NCI-H748 treated with DMSO at 0.1 percent for 48 hours (cell line): ENCODE measurements around the gene CAVIN1.
"Not testable (repeated sequence)": the region's sequence is repeated elsewhere in the genome, so short reads cannot be mapped to it uniquely, and the experiment has no call there.

ENCODE experiments used
- DNase-seq: peaks from one replicate; lab custom pipeline; 2025; lab: John Stamatoyannopoulos, UW

The CAVIN1 gene, protein sequence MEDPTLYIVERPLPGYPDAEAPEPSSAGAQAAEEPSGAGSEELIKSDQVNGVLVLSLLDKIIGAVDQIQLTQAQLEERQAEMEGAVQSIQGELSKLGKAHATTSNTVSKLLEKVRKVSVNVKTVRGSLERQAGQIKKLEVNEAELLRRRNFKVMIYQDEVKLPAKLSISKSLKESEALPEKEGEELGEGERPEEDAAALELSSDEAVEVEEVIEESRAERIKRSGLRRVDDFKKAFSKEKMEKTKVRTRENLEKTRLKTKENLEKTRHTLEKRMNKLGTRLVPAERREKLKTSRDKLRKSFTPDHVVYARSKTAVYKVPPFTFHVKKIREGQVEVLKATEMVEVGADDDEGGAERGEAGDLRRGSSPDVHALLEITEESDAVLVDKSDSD

DNA sequence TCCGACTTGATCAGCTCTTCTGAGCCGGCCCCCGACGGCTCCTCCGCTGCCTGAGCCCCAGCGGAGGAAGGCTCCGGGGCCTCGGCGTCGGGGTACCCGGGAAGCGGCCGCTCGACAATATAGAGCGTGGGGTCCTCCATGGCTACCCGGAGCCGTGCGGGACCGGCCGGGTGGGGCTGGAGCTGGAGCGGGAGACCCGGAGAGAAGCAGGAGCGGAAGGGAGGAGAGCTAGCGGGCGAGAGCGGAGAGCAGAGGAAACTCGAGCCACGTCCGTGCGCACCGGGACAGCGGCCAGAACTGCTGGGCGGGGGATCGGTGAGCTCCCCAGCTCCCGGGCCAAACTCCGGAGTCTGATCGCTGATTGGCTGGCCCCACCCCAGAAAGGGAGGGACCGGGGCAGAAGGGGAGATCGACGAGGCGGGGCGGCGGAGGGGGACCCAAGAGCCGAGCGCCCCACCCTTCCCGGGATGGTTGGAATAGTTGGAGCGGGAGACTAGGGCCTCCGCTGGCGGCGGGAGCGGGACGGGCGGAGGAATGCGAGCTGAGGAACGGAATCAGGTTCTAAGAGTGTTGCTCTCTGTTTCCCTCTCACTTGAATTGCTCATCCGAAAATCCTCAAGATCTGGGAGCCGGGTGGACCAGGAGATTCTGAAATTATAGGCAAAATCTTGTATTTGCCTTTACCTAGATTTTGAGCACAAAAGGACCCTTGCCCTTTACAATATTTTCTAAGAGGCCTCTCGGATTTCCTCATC lies at the start of gene CAVIN1:
Gene CAVIN1, minus strand, starts transcription at position 299 of the 755 bp plus-strand sequence. Its CDS starts 159 bp downstream, at position 140.
- DNase-seq: peak; percentile 9

DNA sequence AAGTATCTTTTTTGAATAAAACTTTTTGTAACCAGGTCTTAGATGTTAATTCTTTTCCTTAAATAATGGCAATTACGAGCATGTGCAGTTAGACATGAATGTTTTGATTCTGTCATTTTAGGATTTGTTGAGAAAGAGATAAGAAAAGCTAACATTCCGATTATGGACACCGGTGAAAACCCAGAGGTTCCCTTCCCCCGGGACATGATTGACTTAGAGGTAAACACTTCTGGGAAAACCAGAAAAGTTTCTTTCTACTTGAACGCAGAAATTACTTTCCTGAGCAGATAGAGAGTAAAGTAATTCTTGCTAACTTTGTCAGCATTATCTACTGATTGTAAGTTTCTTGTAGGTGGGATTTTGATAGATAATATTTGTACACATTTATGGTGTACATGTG lies 44.8 kb upstream of the CAVIN1 start:
- no peak for DNase-seq

DNA sequence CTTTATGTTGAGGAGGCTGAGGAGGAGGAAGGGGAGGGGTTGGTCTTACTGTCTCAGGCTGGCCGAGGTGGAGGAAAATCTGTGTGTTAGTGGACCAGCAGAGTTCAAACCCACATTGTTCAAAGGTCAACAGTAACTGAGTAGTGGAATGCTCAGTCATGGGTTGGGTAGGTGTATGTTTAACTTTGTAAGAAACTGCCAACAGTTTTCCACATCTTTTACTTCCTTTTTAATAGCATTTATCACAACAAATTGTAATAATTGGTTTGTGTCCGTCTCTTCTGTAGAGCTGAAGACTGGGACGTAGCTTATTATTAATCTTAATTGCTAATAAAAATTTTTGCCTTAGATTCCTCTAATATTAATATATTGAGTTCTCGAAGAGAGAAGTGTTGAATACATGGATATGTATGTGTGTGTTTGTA lies 40.9 kb upstream of the CAVIN1 start:
- DNase-seq: no peak

DNA sequence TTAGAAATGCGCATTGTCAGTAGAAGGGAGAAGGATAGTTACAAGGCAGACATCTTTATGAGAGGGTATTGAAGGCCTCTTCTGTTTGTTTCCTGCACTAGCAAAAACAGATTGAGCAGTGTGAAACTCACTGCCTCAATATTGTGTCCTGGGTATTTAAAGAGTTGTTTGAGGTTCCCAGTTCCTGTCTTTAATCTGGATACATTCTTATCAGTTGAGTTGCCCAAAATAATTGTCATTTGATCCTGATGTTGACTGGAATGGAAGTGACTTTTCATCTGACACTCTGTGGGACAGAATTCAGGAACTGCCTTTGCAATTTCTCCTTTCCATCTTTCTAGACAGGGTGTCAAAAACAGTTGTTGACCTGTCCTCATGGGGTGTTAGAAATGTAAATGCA lies 37.3 kb upstream of the CAVIN1 start:
- no peak for DNase-seq

DNA sequence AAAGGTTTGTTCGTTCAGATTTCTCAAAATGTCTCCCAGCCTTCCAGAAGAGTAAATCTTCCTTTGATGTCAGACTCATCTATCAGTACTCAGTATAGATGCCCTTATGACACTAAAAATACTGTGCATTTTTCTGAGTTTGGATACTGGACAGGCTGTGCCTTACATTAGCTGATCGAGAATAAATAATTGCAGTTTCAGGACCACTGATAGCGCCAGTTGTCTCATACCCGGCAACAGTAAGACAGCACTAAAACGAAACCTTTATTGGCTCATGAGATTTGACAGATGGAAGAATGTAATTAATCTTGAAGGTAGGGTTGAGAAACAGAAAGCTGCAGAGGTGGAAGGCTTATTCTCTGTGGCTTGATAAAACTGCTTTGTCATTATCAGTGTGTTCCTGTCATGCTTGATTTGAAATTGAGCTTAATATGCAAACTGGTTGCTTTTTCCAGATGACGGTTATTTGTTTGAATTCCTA lies 36.8 kb upstream of the CAVIN1 start:
- no peak for DNase-seq

DNA sequence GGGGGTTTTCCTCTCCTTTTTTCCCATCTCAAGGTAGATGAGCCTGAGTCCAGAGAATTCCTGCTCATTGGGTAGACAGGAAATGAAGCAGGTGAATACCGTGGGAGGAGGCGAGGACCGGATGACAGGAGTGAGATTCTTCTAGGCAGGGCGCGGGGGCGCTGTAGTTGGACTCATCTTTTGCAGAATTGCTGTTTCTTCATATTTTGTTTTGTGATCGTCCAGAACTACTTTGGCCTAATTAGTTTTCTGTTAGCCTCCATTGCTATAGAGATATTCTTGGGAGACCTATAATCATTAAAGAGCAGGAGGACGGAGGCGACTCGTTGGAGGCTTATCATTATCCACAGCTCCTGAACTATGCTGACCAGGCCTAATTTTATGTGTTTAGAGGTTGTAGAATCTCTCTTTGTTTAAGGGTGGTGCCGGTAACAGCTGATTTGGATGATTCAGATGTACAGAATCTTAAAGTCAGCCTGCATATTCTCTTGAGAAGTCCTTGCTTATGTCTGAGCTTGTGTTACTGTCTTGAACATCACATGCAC lies 36.3 kb upstream of the CAVIN1 start:
- DNase-seq: peak; percentile 54

DNA sequence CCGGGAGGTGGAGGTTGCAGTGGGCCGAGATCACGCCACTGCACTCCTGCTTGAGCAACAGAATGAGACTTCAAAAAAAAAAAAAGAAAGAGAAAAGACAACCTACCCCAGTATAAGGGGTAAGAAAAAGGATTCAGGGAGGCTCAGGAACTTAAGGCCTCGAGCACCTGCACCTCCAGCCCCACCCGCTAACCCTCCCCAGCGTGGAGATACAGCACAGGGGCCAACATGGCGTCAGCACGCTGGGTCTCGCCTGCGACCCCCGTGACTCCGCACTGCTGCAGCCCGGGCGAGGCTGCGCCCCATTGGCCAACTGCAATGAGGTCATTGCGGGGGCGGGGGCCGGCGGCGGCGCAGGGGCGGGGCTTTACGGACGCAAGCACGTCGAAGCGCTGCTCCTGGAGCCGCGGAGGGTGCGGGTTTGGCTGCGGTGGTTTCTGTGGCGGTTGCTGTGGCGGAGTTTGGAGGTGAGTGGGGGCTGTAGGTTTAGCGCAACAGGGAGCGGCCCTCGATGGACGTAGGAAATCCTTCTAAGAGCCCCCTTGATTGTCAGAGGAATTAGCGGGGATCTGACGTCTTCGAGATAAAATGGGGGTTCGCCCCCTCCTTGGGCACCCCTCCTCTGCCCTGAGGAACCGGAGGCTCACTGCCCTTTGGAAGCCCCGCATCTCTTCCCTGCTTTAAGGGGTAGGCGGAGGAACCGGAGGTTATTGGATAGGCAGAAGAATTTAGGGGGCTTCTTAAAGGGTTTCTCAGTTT lies 35.6 kb upstream of the CAVIN1 start, which contains the start of gene ATP6V0A1:
Gene ATP6V0A1, plus strand, starts transcription at position 382 of the 759 bp plus-strand sequence. CDS start 2,017 bp downstream, outside the sequence.
- peak; percentile 68 for DNase-seq

DNA sequence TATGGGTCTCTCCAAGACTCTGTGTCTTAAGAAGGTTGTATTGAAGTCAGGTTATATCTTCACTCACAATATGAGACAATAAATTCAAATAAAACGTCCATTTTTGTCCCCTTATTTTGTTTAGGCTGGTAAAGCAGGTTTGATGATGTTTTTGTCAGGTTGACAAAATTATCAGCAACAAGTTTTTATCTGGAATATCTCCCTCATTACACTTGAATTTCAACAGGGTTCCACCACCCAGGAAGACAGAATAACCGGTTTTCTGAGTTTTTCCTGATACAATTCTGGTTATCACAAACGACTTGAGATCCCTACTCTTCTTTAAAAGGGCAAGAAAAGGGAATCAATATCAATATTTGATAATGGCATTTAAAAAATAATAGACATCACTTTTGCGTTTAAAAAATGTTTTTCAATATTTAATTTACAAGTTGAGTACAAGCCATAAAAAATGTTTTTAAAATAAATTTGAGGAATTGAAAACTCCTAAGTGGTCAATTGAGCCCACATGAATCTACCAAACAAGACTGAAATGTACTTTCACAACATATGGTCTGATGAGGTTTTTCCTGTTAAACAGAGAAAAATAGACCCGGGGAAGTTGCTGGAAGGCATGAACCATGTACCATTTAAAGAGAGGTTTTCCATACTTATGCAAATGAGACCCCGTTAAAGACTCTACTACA lies 34.2 kb upstream of the CAVIN1 start:
- DNase-seq: no peak

DNA sequence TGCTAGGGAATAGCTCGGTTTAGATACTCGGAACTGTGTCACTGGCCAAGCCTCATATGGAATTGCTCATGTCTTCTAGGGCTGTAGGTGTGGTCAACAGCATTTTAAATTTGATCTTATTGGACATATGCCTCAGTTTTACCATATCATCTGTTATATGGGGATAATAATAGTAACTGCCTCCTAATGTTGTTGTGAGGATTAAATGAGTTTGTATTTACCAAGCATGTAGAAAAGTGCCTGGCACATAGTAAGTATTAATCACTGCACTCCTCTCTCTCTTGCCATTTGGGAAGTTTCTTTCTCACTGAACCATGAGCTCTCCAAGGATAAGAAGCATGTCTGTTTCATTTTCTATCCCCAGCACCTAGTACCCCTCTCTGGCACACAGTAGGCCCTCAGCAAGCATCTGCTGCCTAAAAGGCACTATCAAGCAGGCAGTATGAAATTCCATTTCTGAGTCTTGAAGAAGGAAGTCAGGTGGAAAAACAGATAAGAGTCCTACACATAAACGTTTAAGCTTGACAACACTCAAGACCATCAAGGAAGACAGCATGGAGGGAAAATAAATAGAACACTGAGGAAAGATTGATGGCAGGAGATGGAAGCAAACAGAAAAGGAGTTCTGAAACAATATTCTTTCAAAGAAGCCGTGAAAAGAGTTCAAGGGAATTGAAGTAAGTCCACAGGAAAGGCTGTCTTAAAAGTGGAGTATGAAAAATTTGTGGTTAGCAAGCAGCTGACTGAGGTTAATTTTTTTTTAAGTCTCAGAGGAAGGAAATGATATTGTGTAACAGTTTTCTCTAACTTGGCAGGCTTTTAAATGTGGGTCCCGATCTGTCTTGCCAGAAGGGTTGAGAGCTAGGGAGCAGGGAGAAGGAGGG lies 33.4 kb upstream of the CAVIN1 start:
- no peak for DNase-seq

DNA sequence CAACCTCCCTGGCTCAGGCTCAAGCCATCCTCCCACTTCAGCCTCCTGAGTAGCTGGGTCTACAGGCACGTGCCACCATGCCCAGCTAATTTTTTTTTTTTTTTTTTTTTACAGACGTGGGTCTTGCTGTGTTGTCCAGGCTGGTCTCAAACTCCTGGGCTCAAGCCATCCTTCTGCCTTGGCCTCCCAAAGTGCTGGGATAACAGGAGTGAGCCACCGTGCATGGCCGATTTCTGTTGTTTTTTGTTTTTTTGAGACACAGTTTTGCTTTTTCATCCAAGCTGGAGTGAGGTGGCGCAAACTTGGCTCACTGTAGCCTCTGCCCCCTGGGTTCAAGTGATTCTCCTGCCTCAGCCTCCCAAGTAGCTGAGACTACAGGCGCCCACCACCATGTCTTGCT lies 31.9 kb upstream of the CAVIN1 start:
- not testable (repeated sequence) for DNase-seq

DNA sequence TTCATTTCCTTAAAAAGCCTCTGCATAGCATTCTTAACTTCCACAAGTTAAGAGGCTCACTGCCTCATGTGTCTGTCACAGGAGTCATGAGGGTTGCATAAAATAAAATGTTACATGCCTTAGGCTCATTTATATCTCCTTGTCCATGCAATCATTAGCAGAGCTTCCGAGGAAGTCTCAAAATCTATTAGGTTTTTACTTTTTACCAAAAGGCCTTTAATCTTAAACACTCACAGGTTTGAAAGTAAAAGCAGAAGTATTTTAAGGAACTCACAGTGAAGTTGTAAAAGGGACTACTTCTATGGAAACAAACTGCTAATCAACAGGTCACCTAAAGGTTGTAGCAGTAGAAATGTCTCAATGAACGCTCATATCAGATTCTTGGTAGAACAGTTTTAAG lies 30.4 kb upstream of the CAVIN1 start:
- no peak for DNase-seq

DNA sequence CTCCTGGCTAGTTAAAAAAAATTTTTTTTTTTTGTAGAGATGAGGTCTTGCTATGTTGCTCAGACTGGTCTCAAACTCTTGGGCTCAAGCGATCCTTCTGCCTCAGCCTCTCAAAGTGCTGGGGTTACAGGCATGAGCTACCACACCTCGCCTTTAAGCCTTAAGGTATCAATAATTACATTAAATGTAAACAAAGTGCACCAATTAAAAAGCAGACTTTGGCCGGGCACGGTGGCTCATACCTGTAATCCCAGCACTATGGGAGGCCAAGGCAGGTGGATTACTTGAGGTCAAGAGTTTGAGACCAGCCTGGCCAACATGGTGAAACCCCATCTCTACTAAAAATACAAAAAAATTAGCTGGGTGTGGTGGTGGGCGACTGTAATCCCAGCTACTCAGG lies 28.2 kb upstream of the CAVIN1 start:
- not testable (repeated sequence) for DNase-seq

DNA sequence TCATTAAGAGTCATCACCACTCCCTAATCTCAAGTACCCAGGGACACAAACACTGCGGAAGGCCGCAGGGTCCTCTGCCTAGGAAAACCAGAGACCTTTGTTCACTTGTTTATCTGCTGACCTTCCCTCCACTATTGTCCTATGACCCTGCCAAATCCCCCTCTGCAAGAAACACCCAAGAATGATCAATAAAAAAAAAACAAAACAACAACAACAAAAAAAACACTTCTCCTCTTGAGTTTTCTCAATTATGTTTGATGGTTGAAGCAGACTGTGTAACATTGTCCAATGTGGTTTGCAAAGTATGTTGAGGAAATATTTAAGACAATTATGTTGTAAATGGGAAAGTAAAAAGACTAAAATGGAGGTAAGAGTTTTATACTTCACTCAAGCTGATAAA lies 26.8 kb upstream of the CAVIN1 start:
- DNase-seq: not testable (repeated sequence)

DNA sequence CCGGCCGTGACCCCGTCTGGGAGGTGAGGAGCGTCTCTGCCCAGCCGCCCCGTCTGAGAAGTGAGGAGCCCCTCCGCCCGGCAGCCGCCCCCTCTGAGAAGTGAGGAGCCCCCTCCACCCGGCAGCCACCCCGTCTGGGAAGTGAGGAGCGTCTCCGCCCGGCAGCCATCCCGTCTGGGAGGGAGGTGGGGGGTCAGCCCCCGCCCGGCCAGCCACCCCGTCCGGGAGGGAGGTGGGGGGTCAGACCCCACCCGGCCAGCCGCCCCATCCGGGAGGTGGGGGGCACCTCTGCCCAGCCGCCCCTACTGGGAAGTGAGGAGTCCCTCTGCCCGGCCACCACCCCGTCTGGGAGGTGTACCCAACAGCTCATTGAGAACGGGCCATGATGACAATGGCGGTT lies 26.1 kb upstream of the CAVIN1 start:
- DNase-seq: not testable (repeated sequence)

DNA sequence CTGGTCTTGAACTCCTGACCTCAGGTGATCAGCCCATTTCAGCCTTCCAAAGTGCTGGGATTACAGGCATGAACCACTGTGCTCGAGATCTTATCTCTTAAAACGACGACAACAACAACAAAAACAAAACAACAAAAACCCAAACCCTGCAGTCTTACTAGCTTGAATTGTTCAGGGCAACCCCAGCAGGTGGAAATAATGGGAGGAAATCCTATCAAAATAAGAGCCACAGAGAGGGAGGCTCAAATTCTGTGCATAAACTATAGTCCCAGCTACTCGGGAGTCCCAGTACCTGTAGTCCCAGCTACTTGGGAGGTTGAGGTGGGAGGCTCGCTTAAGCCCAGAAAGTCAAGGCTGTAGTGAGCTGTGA lies 19.1 kb upstream of the CAVIN1 start:
- DNase-seq: no peak

DNA sequence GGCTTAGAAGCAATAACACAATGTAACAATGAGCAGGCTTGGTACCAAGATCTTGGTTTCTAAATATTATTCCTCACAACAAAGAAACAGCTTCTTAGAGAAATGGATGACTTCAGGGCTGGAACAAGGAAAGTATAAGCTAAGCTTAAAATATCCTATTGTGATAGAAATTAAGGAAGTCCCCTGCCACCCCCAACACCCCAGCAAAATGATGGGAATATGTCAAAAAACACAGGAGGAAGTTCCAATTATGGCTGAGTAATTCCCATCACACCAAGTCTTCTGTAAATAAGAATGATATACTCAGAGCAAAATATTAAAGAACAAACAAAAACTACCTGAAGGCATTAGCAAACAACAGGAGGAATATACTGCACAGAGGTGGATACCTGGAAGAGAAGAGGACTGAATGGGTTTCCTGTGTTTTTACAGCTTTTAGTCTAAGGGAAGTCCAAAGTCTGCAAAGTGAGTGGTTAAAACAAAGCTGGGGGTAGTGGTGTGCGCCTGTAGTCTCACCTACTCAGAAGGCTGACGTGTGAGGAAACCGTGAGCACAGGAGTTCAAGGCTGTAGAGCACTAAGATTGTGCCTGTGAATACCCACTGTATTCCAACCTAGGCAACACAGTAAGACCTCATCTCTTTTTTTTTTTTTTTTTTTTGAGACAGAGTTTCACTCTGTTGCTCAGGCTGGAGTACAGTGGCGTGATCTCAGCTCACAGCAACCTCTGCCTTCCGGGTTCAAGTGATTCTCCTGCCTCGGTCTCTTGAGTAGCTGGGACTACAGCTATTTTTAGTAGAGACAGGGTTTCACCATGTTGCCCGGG lies 18.5 kb upstream of the CAVIN1 start:
- no peak for DNase-seq

DNA sequence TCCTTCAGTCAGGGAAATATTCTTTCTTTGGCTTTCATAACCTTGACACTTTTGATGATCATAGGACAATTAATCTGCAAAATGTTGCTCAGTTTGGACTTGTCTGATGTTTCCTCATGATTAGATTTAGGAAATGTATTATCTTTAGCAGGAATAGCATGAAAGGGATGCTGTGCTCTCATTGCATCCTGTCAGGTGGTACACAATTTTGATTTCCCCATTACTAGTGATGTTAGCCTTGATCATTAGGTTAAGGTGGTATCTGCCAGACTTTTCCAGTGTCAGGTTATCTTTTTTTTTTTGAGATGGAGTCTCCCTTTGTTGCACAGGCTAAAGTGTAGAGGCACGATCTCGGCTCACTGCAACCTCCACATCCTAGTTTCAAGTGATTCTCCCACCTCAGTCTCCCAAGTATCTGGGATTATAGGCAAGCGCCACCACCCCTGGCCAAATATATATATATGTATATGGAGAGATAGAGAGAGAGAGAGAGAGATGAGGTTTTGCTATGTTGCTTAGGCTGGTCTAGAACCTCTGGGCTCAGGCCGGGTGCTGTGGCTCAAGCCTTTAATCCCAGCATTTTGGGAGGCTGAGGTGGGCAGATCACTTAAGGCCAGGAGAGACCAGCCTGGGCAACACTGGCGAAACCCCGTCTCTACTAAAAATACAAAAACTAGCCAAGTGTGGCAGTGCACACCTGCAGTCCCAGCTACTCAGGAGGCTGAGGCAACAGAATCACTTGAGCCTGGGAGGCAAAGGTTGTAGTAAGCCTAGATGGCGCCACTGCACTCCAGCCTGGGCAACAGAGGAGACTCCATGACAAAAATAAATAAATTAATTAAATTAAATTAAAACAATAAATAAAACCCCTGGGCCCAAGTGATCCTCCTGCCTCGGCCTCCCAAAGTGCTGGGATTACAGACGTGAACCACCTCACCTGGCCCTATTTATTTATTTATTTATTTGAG lies 15.8 kb upstream of the CAVIN1 start:
- DNase-seq: no peak

DNA sequence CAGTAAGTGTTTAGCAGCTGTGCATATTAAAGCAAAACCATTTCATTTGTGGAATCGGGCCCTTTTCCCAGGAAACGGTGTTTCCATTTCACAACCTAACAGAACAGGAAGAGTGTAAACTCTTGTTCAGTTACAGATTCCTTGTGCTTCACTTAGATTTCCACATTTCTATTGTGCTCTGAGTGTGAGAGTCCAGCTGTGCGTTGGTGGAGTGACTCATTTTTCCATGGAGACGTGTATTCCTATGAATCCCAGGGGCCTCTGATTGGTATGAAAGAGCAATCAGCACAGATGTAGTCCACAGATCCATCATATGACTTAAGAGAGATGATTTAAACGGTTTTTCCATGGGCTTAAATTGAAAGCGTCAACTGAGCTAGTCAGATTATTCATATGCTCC lies 13.3 kb upstream of the CAVIN1 start:
- no peak for DNase-seq
